Neural cell (in vitro differentiated cells): ENCODE data around the gene HSP90AA1. TPM values are rescaled to one million over a fixed set of nuclear protein-coding genes. Genes with fewer than 3 reads are reported as not detected.

Experiments
- H2AFZ ChIP-seq: fragments of 200-600, 300-800 bp; sonication (generic), shearing (Covaris generic); 2 replicates; pipeline ENCODE4 v1.6.0; 2014; ENCODE audit warnings: low read depth, mild to moderate bottlenecking, antibody characterized with exemption, low read length, moderate library complexity
- H3F3A ChIP-seq: fragments of 200-600 bp; shearing (Covaris generic); 2 replicates; pipeline ENCODE4 v1.6.1; 2016; ENCODE audit warnings: mild to moderate bottlenecking, moderate library complexity, mixed read lengths, antibody characterized with exemption, low read length; ENCODE audit not compliant: insufficient read depth, poor library complexity, severe bottlenecking
- H3K27ac ChIP-seq: fragments of 200-600, 300-800 bp; sonication (generic), shearing (Covaris generic); 2 replicates; pipeline ENCODE4 v1.5.1; 2014; ENCODE audit warnings: mild to moderate bottlenecking, low read length, moderate library complexity
- H3K27me3 ChIP-seq: fragments of 300-800, 200-600 bp; sonication (generic), shearing (Covaris generic); 2 replicates; pipeline ENCODE4 v1.6.0; 2014; ENCODE audit warnings: mild to moderate bottlenecking, low read depth, low read length, moderate library complexity; ENCODE audit not compliant: insufficient read depth
- H3K36me3 ChIP-seq: fragments of 300-800, 200-600 bp; sonication (generic), shearing (Covaris generic); 2 replicates; pipeline ENCODE4 v1.5.1; 2014; ENCODE audit warnings: mild to moderate bottlenecking, antibody characterized with exemption, low read length, moderate library complexity; ENCODE audit not compliant: insufficient read depth
- H3K4me2 ChIP-seq: fragments of 300-800, 200-600 bp; sonication (generic), shearing (Covaris generic); 2 replicates; pipeline ENCODE4 v1.6.0; 2014; ENCODE audit warnings: mild to moderate bottlenecking, low read length
- H3K4me3 ChIP-seq: fragments of 300-800, 200-600 bp; sonication (generic), shearing (Covaris generic); 2 replicates; pipeline ENCODE4 v1.5.1; 2014; ENCODE audit warnings: mild to moderate bottlenecking, low read length, moderate library complexity
- H3K79me2 ChIP-seq: fragments of 200-600 bp; shearing (Covaris generic); replicated peaks from 2 replicates; pipeline ENCODE4 v1.6.0; 2014; ENCODE audit warnings: mild to moderate bottlenecking, low read length, moderate library complexity; ENCODE audit not compliant: insufficient read depth
- H3K9ac ChIP-seq: fragments of 300-800, 200-600 bp; sonication (generic), shearing (Covaris generic); 2 replicates; pipeline ENCODE4 v1.6.1; 2016; ENCODE audit warnings: mild to moderate bottlenecking, low read length, mixed read lengths
- H3K9me2 ChIP-seq: fragments of 200-600 bp; shearing (Covaris generic); 2 replicates; pipeline ENCODE4 v1.6.1; 2016; ENCODE audit warnings: mild to moderate bottlenecking, low read length, mixed read lengths; ENCODE audit not compliant: insufficient read depth
- H3K9me3 ChIP-seq: fragments of 200-600, 300-800 bp; sonication (generic), shearing (Covaris generic); 2 replicates; pipeline ENCODE4 v1.6.1; 2016; ENCODE audit warnings: mild to moderate bottlenecking, mixed run types, low read length, moderate library complexity, mixed read lengths
- H4K20me1 ChIP-seq: fragments of 200-600 bp; shearing (Covaris generic); 2 replicates; pipeline ENCODE4 v1.6.1; 2016; ENCODE audit warnings: mild to moderate bottlenecking, mixed run types; ENCODE audit not compliant: insufficient read depth
- CTCF ChIP-seq: fragments of 450-650 bp; IDR thresholded peaks from 2 replicates; pipeline ENCODE4 v1.5.1; 2014; ENCODE audit warnings: antibody characterized with exemption, mild to moderate bottlenecking, moderate library complexity; ENCODE audit not compliant: poor library complexity, severe bottlenecking
- EP300 ChIP-seq: fragments of 450-650 bp; conservative IDR thresholded peaks from 2 replicates; pipeline ENCODE4 v1.6.1; 2014; ENCODE audit warnings: antibody characterized with exemption, mild to moderate bottlenecking, moderate library complexity; ENCODE audit not compliant: poor library complexity, severe bottlenecking
- EZH2 ChIP-seq: fragments of 200-600, 300-800 bp; shearing (Covaris generic), sonication (generic); IDR thresholded peaks from 2 replicates; pipeline ENCODE4 v1.6.1; 2014; ENCODE audit warnings: antibody characterized with exemption, low read length, borderline replicate concordance, mild to moderate bottlenecking; ENCODE audit not compliant: insufficient read depth, poor library complexity, severe bottlenecking
- MXI1 ChIP-seq: fragments of 450-650 bp; conservative IDR thresholded peaks from 2 replicates; pipeline ENCODE4 v1.6.1; 2014; ENCODE audit warnings: antibody characterized with exemption, mild to moderate bottlenecking; ENCODE audit not compliant: poor library complexity, severe bottlenecking
- POLR2AphosphoS5 ChIP-seq: IDR thresholded peaks from 2 replicates; pipeline ENCODE4 v1.6.1; 2012
- RAD21 ChIP-seq: fragments of 450-650 bp; conservative IDR thresholded peaks from 2 replicates; pipeline ENCODE4 v1.6.1; 2014; ENCODE audit warnings: antibody characterized with exemption, mild to moderate bottlenecking, moderate library complexity
- REST ChIP-seq: IDR thresholded peaks from 2 replicates; pipeline ENCODE4 v1.6.1; 2012; ENCODE audit warnings: borderline replicate concordance
- SMC3 ChIP-seq: fragments of 450-650 bp; conservative IDR thresholded peaks from 2 replicates; pipeline ENCODE4 v1.6.1; 2014; ENCODE audit warnings: antibody characterized with exemption, mild to moderate bottlenecking, moderate library complexity; ENCODE audit not compliant: poor library complexity
- TAF1 ChIP-seq: IDR thresholded peaks from 2 replicates; pipeline ENCODE4 v1.6.1; 2012; ENCODE audit warnings: low read depth
- polyA plus RNA-seq: library from polyadenylated mRNA; depleted of rRNA; stranded (reverse); fragments of >200 nt; gene quantifications from 2 replicates; pipeline ENCODE4 v1.2.3, GENCODE V29; 2014

The HSP90AA1 gene
- polyA plus RNA-seq, 1 donor from 2014 or later, result 206 TPM

- H3K79me2 ChIP-seq, result no peaks in the 10 kb centered on the region
- no peaks in the 10 kb centered on the region for H3K36me3 ChIP-seq
- no peaks in the 10 kb centered on the region for H3K9me3 ChIP-seq
- no peak overlapping the region for H3K27ac ChIP-seq
- no peaks in the 10 kb centered on the region for H3K27me3 ChIP-seq
- H3F3A ChIP-seq, result no peaks in the 10 kb centered on the region
- no peak overlapping the region for H3K9ac ChIP-seq
- no peak overlapping the region for H2AFZ ChIP-seq
- no peaks in the 10 kb centered on the region for H3K9me2 ChIP-seq
- no peaks in the 10 kb centered on the region for H4K20me1 ChIP-seq
- H3K4me2 ChIP-seq, result no peak overlapping the region
- no peak for TF ChIP-seq EP300
- no peak for TF ChIP-seq MXI1
- no peak for TF ChIP-seq CTCF
- no peak for TF ChIP-seq EZH2
- TF ChIP-seq TAF1, result no peak
- no peak for TF ChIP-seq RAD21
- TF ChIP-seq POLR2AphosphoS5, result no peak
- TF ChIP-seq SMC3, result no peak
- no peak for TF ChIP-seq REST
- H3K4me3 ChIP-seq, result no peak overlapping the region
Measured at GRCh38 chr14:102103062-102103695, 16.3 kb upstream of the HSP90AA1 start.

- Histone ChIP-seq H3K27me3 (no peaks in the 10 kb centered on the region), H3F3A (no peaks in the 10 kb centered on the region), H4K20me1 (no peaks in the 10 kb centered on the region), H3K9me2 (no peaks in the 10 kb centered on the region), H3K79me2 (no peaks in the 10 kb centered on the region), H2AFZ (no peak overlapping the region), H3K9ac (no peak overlapping the region), H3K4me3 (no peak overlapping the region), H3K4me2 (no peak overlapping the region), H3K27ac (no peak overlapping the region), H3K36me3 (no peaks in the 10 kb centered on the region), H3K9me3 (no peaks in the 10 kb centered on the region)
- no peak for TF ChIP-seq CTCF
- no peak for TF ChIP-seq EP300
- no peak for TF ChIP-seq EZH2
- no peak for TF ChIP-seq MXI1
- no peak for TF ChIP-seq TAF1
- TF ChIP-seq RAD21, result no peak
Measured at GRCh38 chr14:102097441-102098135, 10.7 kb upstream of the HSP90AA1 start.
